HepG2 (cell line): ENCODE results near the gene BNC1. TPM values are rescaled to one million over a fixed set of nuclear protein-coding genes. Genes with fewer than 3 reads are reported as not detected.
"Not testable (repeated sequence)": the region's sequence is repeated elsewhere in the genome, so short reads cannot be mapped to it uniquely, and the experiment has no call there.

Source experiments
- ATAC-seq: fragments of 200-7000 bp; cut with Tn5 transposase; 3 replicates; pipeline ENCODE4 v1.9.1; 2020; ENCODE audit warnings: mild to moderate bottlenecking, moderate library complexity
- BruUV-seq: library from RNA; stranded (reverse); fragments of 400-500 nt; replicated peaks from 2 replicates; lab custom pipeline; 2021; lab: Mats Ljungman, UMichigan
- CTCF ChIA-PET: fragments of 300-600 bp; formaldehyde crosslinking; extraction: SDS; loops from one replicate; lab custom pipeline; 2021; ENCODE audit warnings: low total read pairs, inconsistent platforms, low intra/inter-chr PET ratio; lab: Yijun Ruan, JAX
- POLR2A ChIA-PET: fragments of 350-600 bp; sonication (Branson Sonifier 250); formaldehyde crosslinking; loops from one replicate; lab custom pipeline; 2020; ENCODE audit warnings: antibody characterized with exemption, inconsistent platforms; lab: Yijun Ruan, JAX
- DNase-seq: peaks from one replicate; pipeline ENCODE4 v3.0.0-alpha.2; 2015; ENCODE audit warnings: low spot score
- FAIRE-seq: peaks from 3 replicates; lab custom pipeline; 2011; peaks lifted over from hg19 to GRCh38; lab: Jason Lieb, UNC
- H2AFZ ChIP-seq: one replicate; pipeline ENCODE4 v1.6.1; 2011; ENCODE audit warnings: low read length, inconsistent platforms
- H3K27ac ChIP-seq: fragments of 300-600 bp; 3 replicates; pipeline ENCODE4 v1.8.0; 2011; ENCODE audit warnings: mixed run types, mild to moderate bottlenecking, mixed read lengths, low read length, inconsistent platforms; ENCODE audit not compliant: insufficient read depth; ENCODE audit errors: extremely low read length
- H3K27me3 ChIP-seq, 2 experiments: fragments of 200-600 bp in 1 of 2; 2 replicates in 1 of 2; 3 replicates in 1 of 2; pipeline versions ENCODE4 v1.6.0 to v1.8.0; 2011; ENCODE audit warnings: low read length in 2 of 2, mild to moderate bottlenecking in 2 of 2, moderate library complexity in 2 of 2, inconsistent platforms in 1 of 2; ENCODE audit not compliant: insufficient read depth in 2 of 2, control insufficient read depth in 1 of 2
- H3K36me3 ChIP-seq, 2 experiments: fragments of 200-600 bp in 1 of 2; replicated peaks in 1 of 2; 2 replicates in 1 of 2; 3 replicates in 1 of 2; pipeline versions ENCODE4 v1.5.1 to v1.8.0; 2011; ENCODE audit warnings: low read length in 2 of 2, inconsistent platforms in 1 of 2; ENCODE audit not compliant: insufficient read depth in 2 of 2, control insufficient read depth in 1 of 2
- H3K4me1 ChIP-seq: 2 replicates; pipeline ENCODE4 v1.5.1; 2012; ENCODE audit warnings: low read length, inconsistent platforms; ENCODE audit not compliant: insufficient read depth
- H3K4me2 ChIP-seq: 2 replicates; pipeline ENCODE4 v1.6.0; 2011; ENCODE audit warnings: low read depth, low read length, inconsistent platforms
- H3K4me3 ChIP-seq, 3 experiments: fragments of 200-600 bp in 1 of 3; sonication (generic), shearing (Covaris generic) in 1 of 3; replicated peaks in 1 of 3; 2 replicates each; pipeline ENCODE4 v1.5.1; 2011 to 2016; ENCODE audit warnings: low read length in 3 of 3, inconsistent platforms in 2 of 3, low read depth in 2 of 3, mild to moderate bottlenecking in 2 of 3, control low read depth in 1 of 3, mixed read lengths in 1 of 3; ENCODE audit not compliant: insufficient read depth in 1 of 3
- H3K79me2 ChIP-seq: one replicate; pipeline ENCODE4 v1.6.1; 2011; ENCODE audit warnings: low read length, inconsistent platforms; ENCODE audit not compliant: insufficient read depth
- H3K9ac ChIP-seq: 2 replicates; pipeline ENCODE4 v1.6.0; 2011; ENCODE audit warnings: mild to moderate bottlenecking, low read depth, low read length, inconsistent platforms; ENCODE audit not compliant: insufficient read depth
- H3K9me3 ChIP-seq: 2 replicates; pipeline ENCODE4 v1.5.1; 2012; ENCODE audit warnings: mild to moderate bottlenecking, low read length
- H4K20me1 ChIP-seq: 2 replicates; pipeline ENCODE4 v1.6.0; 2011; ENCODE audit warnings: inconsistent platforms, mild to moderate bottlenecking, low read length, moderate library complexity; ENCODE audit not compliant: insufficient read depth
- DNMT3B ChIP-seq: conservative IDR thresholded peaks from 2 replicates; pipeline ENCODE4 v1.6.1; 2016; ENCODE audit warnings: missing biosample characterization, control low read depth
- SNAI1 ChIP-seq: sonication (generic); formaldehyde crosslinking; IDR thresholded peaks from 2 replicates; pipeline ENCODE4 v1.5.0; 2020; ENCODE audit warnings: mild to moderate bottlenecking, missing genetic modification reagents, borderline replicate concordance
- ZFAT ChIP-seq: sonication (generic); formaldehyde crosslinking; conservative IDR thresholded peaks from 2 replicates; pipeline ENCODE4 v1.8.1; 2023; ENCODE audit warnings: missing genetic modification reagents, inconsistent platforms
- ZNF256 ChIP-seq: sonication (generic); formaldehyde crosslinking; conservative IDR thresholded peaks from 2 replicates; pipeline ENCODE4 v1.4.0; 2020; ENCODE audit warnings: missing genetic modification reagents
- ZNF282 ChIP-seq: fragments of 450-650 bp; IDR thresholded peaks from 2 replicates; pipeline ENCODE4 v1.6.1; 2018; ENCODE audit not compliant: partially characterized antibody
- WGBS: methylation state at CpG from one replicate; pipeline ENCODE4 v1.1.6; 2017; ENCODE audit warnings: low lambda C conversion rate; 5-methylcytosine and 5-hydroxymethylcytosine counted together
- in situ Hi-C: cut with HindIII; loops from 2 replicates; pipeline ENCODE4 v1.10.0; 2017; ENCODE audit warnings: low pct_unique_long_range_greater_than_20kb; ENCODE audit not compliant: extremely low pct_ligation_motif_present
- intact Hi-C: fragments of 100-400 bp; cut with micrococcal nuclease; formaldehyde crosslinking; loops from one replicate; pipeline ENCODE4 v1.10.0; 2022; ENCODE audit not compliant: unreplicated experiment
- polyA plus RNA-seq, 8 experiments: library from polyadenylated mRNA; depleted of rRNA in 3 of 8; stranded (reverse) in 7 of 8; unstranded in 1 of 8; fragments of >200 nt; fragmentation: Illumina TruSeq in 4 of 8; extraction: Trizol in 4 of 8; gene quantifications; 2 replicates each; pipeline versions ENCODE4 v1.2.1 to v1.2.3, GENCODE V29; 2011 to 2016; ENCODE audit warnings: low read depth in 4 of 8, missing spikeins in 1 of 8, mixed read lengths in 1 of 8; ENCODE audit not compliant: insufficient read depth in 1 of 8
- total RNA-seq, 5 experiments: library from RNA; depleted of rRNA; stranded (reverse); fragments of >200 nt; fragmentation: Illumina TruSeq; extraction: Trizol; gene quantifications; 2 replicates each; pipeline ENCODE4 v1.2.3, GENCODE V29; 2016; ENCODE audit warnings: low read depth in 1 of 5
- TF ChIP-seq, protein P1 (sequence below): sonication (generic); formaldehyde crosslinking; IDR thresholded peaks from 2 replicates; pipeline ENCODE4 v1.4.0; 2020; ENCODE audit warnings: mild to moderate bottlenecking, missing genetic modification reagents
- TF ChIP-seq, protein P2 (sequence below): sonication (generic); formaldehyde crosslinking; IDR thresholded peaks from 2 replicates; pipeline ENCODE4 v1.5.1; 2020; ENCODE audit warnings: mild to moderate bottlenecking, moderate library complexity, missing genetic modification reagents

BNC1 gene
- total and polyA plus RNA-seq, 2 of the 13 experiments (the other 11 are each of a cell fraction or from before 2014, with no cell fraction given) = not detected

DNA sequence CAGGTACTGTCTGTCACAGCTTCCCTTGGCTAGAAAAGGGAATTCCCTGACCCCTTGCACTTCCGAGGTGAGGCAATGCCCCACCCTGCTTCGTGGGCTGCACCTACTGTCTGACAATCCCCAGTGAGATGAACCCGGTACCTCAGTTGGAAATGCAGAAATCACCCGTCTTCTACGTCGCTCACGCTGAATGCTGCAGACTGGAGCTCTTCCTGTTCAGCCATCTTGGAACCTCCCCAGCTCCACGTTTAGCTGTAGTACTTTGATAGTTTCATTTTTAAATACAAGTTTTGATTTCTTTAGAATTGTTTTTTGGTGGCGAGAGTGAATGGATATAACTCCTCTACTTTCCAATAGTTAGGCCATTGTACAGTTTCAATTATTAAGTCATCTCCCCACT, 59.0 kb downstream of the BNC1 start:
- no peaks in the 10 kb centered on the region for H3K79me2 ChIP-seq
- no peak for ATAC-seq
- no peak overlapping the region for H2AFZ ChIP-seq
- no peaks in the 10 kb centered on the region for H3K4me1 ChIP-seq
- no peak for FAIRE-seq
- no peak overlapping the region for H3K4me3 ChIP-seq
- H3K27me3 ChIP-seq = no peaks in the 10 kb centered on the region
- H3K27ac ChIP-seq = no peak overlapping the region
- ChIA-PET POLR2A (no interaction called here), CTCF (no interaction called here)
- no TSS peak for BruUV-seq
- intact Hi-C loops = no loop called here
- no peaks in the 10 kb centered on the region for H3K36me3 ChIP-seq
- H4K20me1 ChIP-seq = no peaks in the 10 kb centered on the region
- WGBS = under 1% methylated on average over 8 of the region's 9 CpGs
- H3K4me2 ChIP-seq = peak overlapping the region; percentile 37; the same call in 1 of the 2 replicates
- no peaks in the 10 kb centered on the region for H3K9me3 ChIP-seq
- no peak for TF ChIP-seq ZNF256 (CRISPR knock-in tag)
- TF ChIP-seq SNAI1 = no peak
- no peak for TF ChIP-seq DNMT3B
- no peak for TF ChIP-seq ZNF282
- TF ChIP-seq, protein P1, sequence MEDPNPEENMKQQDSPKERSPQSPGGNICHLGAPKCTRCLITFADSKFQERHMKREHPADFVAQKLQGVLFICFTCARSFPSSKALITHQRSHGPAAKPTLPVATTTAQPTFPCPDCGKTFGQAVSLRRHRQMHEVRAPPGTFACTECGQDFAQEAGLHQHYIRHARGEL (CRISPR knock-in tag) = no peak
- TF ChIP-seq ZFAT (CRISPR knock-in tag) = no peak
- TF ChIP-seq, protein P2, sequence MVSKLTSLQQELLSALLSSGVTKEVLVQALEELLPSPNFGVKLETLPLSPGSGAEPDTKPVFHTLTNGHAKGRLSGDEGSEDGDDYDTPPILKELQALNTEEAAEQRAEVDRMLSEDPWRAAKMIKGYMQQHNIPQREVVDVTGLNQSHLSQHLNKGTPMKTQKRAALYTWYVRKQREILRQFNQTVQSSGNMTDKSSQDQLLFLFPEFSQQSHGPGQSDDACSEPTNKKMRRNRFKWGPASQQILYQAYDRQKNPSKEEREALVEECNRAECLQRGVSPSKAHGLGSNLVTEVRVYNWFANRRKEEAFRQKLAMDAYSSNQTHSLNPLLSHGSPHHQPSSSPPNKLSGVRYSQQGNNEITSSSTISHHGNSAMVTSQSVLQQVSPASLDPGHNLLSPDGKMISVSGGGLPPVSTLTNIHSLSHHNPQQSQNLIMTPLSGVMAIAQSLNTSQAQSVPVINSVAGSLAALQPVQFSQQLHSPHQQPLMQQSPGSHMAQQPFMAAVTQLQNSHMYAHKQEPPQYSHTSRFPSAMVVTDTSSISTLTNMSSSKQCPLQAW (CRISPR knock-in tag) = no peak
- TF ChIP-seq, all 625 proteins: peak for 0
- DNase-seq = no peak
- H3K9ac ChIP-seq = no peak overlapping the region
- in situ Hi-C loops = no loop called here

DNA sequence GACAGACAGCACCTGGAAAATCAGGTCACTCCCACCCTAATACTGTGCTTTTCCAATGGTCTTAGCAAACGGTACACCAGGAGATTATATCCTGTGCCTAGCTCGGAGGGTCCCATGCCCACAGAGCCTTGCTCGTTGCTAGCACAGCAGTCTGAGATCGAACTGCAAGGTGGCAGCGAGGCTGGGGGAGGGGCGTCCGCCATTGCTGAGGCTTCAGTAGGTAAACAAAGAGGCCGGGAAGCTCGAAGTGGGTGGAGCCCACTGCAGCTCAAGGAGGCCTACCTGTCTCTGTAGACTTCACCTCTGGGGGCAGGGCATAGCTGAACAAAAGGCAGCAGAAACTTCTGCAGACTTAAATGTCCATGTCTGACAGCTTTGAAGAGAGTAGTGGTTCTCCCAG, 62.7 kb downstream of the BNC1 start:
- H3K4me3 ChIP-seq, H3K4me2 ChIP-seq, FAIRE-seq, H3K9ac ChIP-seq, H3K79me2 ChIP-seq, H3K36me3 ChIP-seq, DNase-seq, H3K27me3 ChIP-seq, H3K4me1 ChIP-seq, H4K20me1 ChIP-seq, intact Hi-C loops, BruUV-seq, ATAC-seq, H2AFZ ChIP-seq, H3K27ac ChIP-seq, H3K9me3 ChIP-seq, in situ Hi-C loops, CTCF ChIA-PET, POLR2A ChIA-PET: not testable (repeated sequence)
- WGBS = 27% methylated on average over 5 of the region's 9 CpGs
